GM19099 (cell line): ENCODE data around the gene USP22.
A peak's percentile ranks its signal among the peaks of the same experiment; 100 is the strongest.

ENCODE experiments used
- POLR2A ChIP-seq: IDR thresholded peaks from 3 replicates; pipeline ENCODE4 v1.6.1; 2011; ENCODE audit warnings: low read depth; ENCODE audit not compliant: insufficient read length; ENCODE audit errors: extremely low read depth

The USP22 gene

GRCh38 chr17:21059761-21060160 lies 16.9 kb upstream of the USP22 start:
- no peak for TF ChIP-seq POLR2A

GRCh38 chr17:21058098-21058893 lies 15.5 kb upstream of the USP22 start:
- TF ChIP-seq POLR2A = no peak

GRCh38 chr17:21049457-21049856 lies 6.6 kb upstream of the USP22 start:
- no peak for TF ChIP-seq POLR2A

GRCh38 chr17:21046216-21046615 lies 3.4 kb upstream of the USP22 start:
- TF ChIP-seq POLR2A = no peak

GRCh38 chr17:21044971-21045370 lies 2.2 kb upstream of the USP22 start:
- no peak for TF ChIP-seq POLR2A

GRCh38 chr17:21043296-21044232 lies 753 bp upstream of the USP22 start:
- TF ChIP-seq POLR2A = peak; percentile 95

GRCh38 chr17:21041741-21042457 lies 912 bp downstream of the USP22 start:
- no peak for TF ChIP-seq POLR2A

- TF ChIP-seq POLR2A = no peak
Measured at GRCh38 chr17:21039839-21040575, 2.8 kb downstream of the USP22 start.

GRCh38 chr17:21037117-21037803 lies 5.6 kb downstream of the USP22 start:
- TF ChIP-seq POLR2A = no peak

- no peak for TF ChIP-seq POLR2A
Measured at GRCh38 chr17:21036361-21036881, 6.4 kb downstream of the USP22 start.

- TF ChIP-seq POLR2A = no peak
Measured at GRCh38 chr17:21035406-21035805, 7.4 kb downstream of the USP22 start.

- no peak for TF ChIP-seq POLR2A
Measured at GRCh38 chr17:21034340-21035235, 8.2 kb downstream of the USP22 start.

GRCh38 chr17:21033350-21033749 lies 9.5 kb downstream of the USP22 start:
- no peak for TF ChIP-seq POLR2A
